Thyroid gland (tissue), 4 donors: ENCODE data around the gene NR6A1. TPM values are rescaled to one million over a fixed set of nuclear protein-coding genes. Genes with fewer than 3 reads are reported as not detected.

Source experiments
- DNase-seq, 2 donors: peaks; one replicate each; pipeline ENCODE4 v3.0.0-alpha.2; 2019
- H3K27ac ChIP-seq, 3 donors: fragments of 200-600 bp; sonication (generic); 1 replicate in 2 of 3; 2 replicates in 1 of 3; pipeline ENCODE4 v1.5.1; 2016 to 2019; ENCODE audit warnings: mild to moderate bottlenecking in 1 of 3, moderate library complexity in 1 of 3
- H3K27me3 ChIP-seq: fragments of 200-600 bp; sonication (generic); one replicate; pipeline ENCODE4 v1.5.1; 2019
- H3K36me3 ChIP-seq, 2 donors: fragments of 200-600 bp; sonication (generic); one replicate each; pipeline ENCODE4 v1.5.1; 2016 to 2019
- H3K4me1 ChIP-seq, 2 donors: fragments of 200-600 bp; sonication (generic); one replicate each; pipeline ENCODE4 v1.5.1; 2017 to 2019
- H3K4me3 ChIP-seq, 3 donors: fragments of 200-600 bp; sonication (generic); replicated peaks in 1 of 3; 1 replicate in 2 of 3; 2 replicates in 1 of 3; pipeline ENCODE4 v1.5.1; 2016; ENCODE audit warnings: mild to moderate bottlenecking in 1 of 3
- H3K9me3 ChIP-seq: fragments of 200-600 bp; sonication (generic); one replicate; pipeline ENCODE4 v1.5.1; 2017
- POLR2A ChIP-seq, 2 donors: fragments of 450-650 bp; IDR thresholded peaks; one replicate each; pipeline ENCODE4 v1.6.1; 2017; ENCODE audit warnings: antibody characterized with exemption in 2 of 2, mild to moderate bottlenecking in 2 of 2, moderate library complexity in 1 of 2
- WGBS, 2 donors: methylation state at CpG; one replicate each; pipeline ENCODE4 v1.1.5; 2017; 5-methylcytosine and 5-hydroxymethylcytosine counted together
- intact Hi-C: fragments of 100-400 bp; cut with DNase I; formaldehyde crosslinking; loops from one replicate; pipeline ENCODE4 v1.15.1; 2023
- total RNA-seq, 4 donors: library from RNA; depleted of rRNA; stranded (reverse); fragments of >200 nt; gene quantifications; one replicate each; pipeline ENCODE4 v1.2.3, GENCODE V29; 2016
- TF ChIP-seq, protein P1 (sequence below), 6 experiments: fragments of 200-600 bp in 3 of 6; fragments of 450-650 bp in 3 of 6; sonication (generic) in 3 of 6; IDR thresholded peaks; one replicate each; pipeline ENCODE4 v1.5.1; 2016 to 2019; ENCODE audit warnings: antibody characterized with exemption in 6 of 6, mild to moderate bottlenecking in 2 of 6, inconsistent platforms in 1 of 6, moderate library complexity in 1 of 6

Gene NR6A1
- total RNA-seq, 4 donors from 2014 or later: 15.3 to 25.0 (median 19.3) TPM

GRCh38 chr9:124521142-124521541, 250.0 kb downstream of the NR6A1 start:
- no peak for DNase-seq
- H3K27me3 ChIP-seq: no peaks in the 10 kb centered on the region
- H3K27ac ChIP-seq: no peak overlapping the region
- intact Hi-C loops: no loop called here
- WGBS, 2 donors: 94 to 97% methylated on average over 3 of the region's 3 CpGs
- TF ChIP-seq POLR2A (IDR thresholded peaks at IDR 0.05): no peak
- TF ChIP-seq, protein P1, sequence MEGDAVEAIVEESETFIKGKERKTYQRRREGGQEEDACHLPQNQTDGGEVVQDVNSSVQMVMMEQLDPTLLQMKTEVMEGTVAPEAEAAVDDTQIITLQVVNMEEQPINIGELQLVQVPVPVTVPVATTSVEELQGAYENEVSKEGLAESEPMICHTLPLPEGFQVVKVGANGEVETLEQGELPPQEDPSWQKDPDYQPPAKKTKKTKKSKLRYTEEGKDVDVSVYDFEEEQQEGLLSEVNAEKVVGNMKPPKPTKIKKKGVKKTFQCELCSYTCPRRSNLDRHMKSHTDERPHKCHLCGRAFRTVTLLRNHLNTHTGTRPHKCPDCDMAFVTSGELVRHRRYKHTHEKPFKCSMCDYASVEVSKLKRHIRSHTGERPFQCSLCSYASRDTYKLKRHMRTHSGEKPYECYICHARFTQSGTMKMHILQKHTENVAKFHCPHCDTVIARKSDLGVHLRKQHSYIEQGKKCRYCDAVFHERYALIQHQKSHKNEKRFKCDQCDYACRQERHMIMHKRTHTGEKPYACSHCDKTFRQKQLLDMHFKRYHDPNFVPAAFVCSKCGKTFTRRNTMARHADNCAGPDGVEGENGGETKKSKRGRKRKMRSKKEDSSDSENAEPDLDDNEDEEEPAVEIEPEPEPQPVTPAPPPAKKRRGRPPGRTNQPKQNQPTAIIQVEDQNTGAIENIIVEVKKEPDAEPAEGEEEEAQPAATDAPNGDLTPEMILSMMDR (IDR thresholded peaks at IDR 0.05): no peak
- no peaks in the 10 kb centered on the region for H3K4me1 ChIP-seq
- no peak overlapping the region for H3K4me3 ChIP-seq
- H3K36me3 ChIP-seq: peaks cover 0 to 5% of the 10 kb centered on the region in 2 donors
- H3K9me3 ChIP-seq: no peaks in the 10 kb centered on the region

- no peak overlapping the region for H3K4me3 ChIP-seq
- H3K27ac ChIP-seq: no peak overlapping the region
- 84 to 89% methylated on average over 7 of the region's 7 CpGs for WGBS, 2 donors
- no peaks in the 10 kb centered on the region for H3K36me3 ChIP-seq
- TF ChIP-seq, protein P1 (IDR thresholded peaks at IDR 0.05): no peak
- TF ChIP-seq POLR2A (IDR thresholded peaks at IDR 0.05): no peak
- no peak for DNase-seq
- H3K9me3 ChIP-seq: no peaks in the 10 kb centered on the region
- H3K27me3 ChIP-seq: no peaks in the 10 kb centered on the region
- intact Hi-C loops: no loop called here
- H3K4me1 ChIP-seq: no peaks in the 10 kb centered on the region
Observed at GRCh38 chr9:124520206-124520596, 250.9 kb downstream of the NR6A1 start.

- Histone ChIP-seq H3K27me3 (no peaks in the 10 kb centered on the region), H3K27ac (no peak overlapping the region), H3K36me3 (no peaks in the 10 kb centered on the region), H3K4me1 (no peaks in the 10 kb centered on the region), H3K9me3 (no peaks in the 10 kb centered on the region), H3K4me3 (no peak overlapping the region)
- TF ChIP-seq POLR2A (IDR thresholded peaks at IDR 0.05): no peak
- TF ChIP-seq, protein P1 (IDR thresholded peaks at IDR 0.05): no peak
- no peak for DNase-seq
- intact Hi-C loops: no loop called here
- 92 to 96% methylated on average over 7 of the region's 7 CpGs for WGBS, 2 donors
Observed at GRCh38 chr9:124518116-124518515, 253.0 kb downstream of the NR6A1 start.

DNA sequence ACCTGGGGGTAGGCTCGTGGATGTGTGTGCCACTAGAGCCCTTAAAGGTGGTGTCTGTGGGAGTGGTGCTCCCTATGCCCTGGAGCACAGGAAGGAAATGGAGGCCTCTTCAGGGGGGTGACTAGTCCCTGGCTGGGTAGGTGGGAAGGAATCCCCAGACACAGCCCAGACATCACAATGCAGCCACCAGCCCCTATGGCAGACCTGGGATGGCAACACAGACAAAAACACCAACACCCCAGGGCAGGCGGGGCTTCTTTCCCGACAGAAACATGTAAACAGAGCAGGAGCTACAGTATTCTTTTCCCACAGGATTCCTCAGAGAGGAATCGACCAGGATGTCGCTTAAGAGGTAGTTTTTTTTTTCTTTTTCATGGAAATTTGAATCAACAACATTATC, 253.5 kb downstream of the NR6A1 start:
- no peaks in the 10 kb centered on the region for H3K4me1 ChIP-seq
- no peak overlapping the region for H3K27ac ChIP-seq
- H3K36me3 ChIP-seq: no peaks in the 10 kb centered on the region
- intact Hi-C loops: no loop called here
- no peaks in the 10 kb centered on the region for H3K9me3 ChIP-seq
- no peaks in the 10 kb centered on the region for H3K27me3 ChIP-seq
- no peak for DNase-seq
- WGBS, 2 donors: 78 to 79% methylated on average over 5 of the region's 5 CpGs
- H3K4me3 ChIP-seq: no peak overlapping the region
- no peak for TF ChIP-seq POLR2A (IDR thresholded peaks at IDR 0.05)
- TF ChIP-seq, protein P1 (IDR thresholded peaks at IDR 0.05): no peak

DNA sequence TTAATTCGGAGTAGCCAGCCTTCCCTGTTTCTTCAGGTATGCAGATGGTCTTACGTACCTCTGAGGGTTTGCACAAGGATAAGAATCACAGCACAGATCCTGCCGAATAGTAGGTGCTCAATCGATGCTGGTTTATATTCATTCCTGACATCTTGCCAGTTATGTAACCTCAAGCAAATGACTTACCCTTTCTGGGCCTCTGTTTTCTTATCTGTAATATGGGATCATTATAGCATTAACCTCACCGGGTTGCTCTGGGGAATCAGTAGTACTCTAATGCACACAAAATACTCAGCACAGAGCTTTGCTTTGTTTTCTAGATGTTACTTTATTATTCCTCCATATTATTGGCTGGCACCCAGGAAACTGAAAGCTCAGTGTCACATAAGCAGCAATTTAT, 256.2 kb downstream of the NR6A1 start:
- intact Hi-C loops: no loop called here
- H3K4me3 ChIP-seq: no peak overlapping the region
- TF ChIP-seq, protein P1 (IDR thresholded peaks at IDR 0.05): no peak
- no peak for TF ChIP-seq POLR2A (IDR thresholded peaks at IDR 0.05)
- H3K4me1 ChIP-seq: no peaks in the 10 kb centered on the region
- H3K27ac ChIP-seq: no peak overlapping the region
- H3K36me3 ChIP-seq: no peaks in the 10 kb centered on the region
- DNase-seq: no peak
- 72 to 83% methylated on average over 5 of the region's 5 CpGs for WGBS, 2 donors
- no peaks in the 10 kb centered on the region for H3K9me3 ChIP-seq
- H3K27me3 ChIP-seq: no peaks in the 10 kb centered on the region
